ENCODE data around the gene KIAA0040.

GRCh38 chr1:175171036-175171913, 21.3 kb downstream of the KIAA0040 start:
- TF ChIP-seq, protein P1, sequence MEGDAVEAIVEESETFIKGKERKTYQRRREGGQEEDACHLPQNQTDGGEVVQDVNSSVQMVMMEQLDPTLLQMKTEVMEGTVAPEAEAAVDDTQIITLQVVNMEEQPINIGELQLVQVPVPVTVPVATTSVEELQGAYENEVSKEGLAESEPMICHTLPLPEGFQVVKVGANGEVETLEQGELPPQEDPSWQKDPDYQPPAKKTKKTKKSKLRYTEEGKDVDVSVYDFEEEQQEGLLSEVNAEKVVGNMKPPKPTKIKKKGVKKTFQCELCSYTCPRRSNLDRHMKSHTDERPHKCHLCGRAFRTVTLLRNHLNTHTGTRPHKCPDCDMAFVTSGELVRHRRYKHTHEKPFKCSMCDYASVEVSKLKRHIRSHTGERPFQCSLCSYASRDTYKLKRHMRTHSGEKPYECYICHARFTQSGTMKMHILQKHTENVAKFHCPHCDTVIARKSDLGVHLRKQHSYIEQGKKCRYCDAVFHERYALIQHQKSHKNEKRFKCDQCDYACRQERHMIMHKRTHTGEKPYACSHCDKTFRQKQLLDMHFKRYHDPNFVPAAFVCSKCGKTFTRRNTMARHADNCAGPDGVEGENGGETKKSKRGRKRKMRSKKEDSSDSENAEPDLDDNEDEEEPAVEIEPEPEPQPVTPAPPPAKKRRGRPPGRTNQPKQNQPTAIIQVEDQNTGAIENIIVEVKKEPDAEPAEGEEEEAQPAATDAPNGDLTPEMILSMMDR (IDR thresholded peaks at IDR 0.05): no peak
- no peak for TF ChIP-seq POLR2A (IDR thresholded peaks at IDR 0.05)
